HepG2 (cell line): ENCODE measurements around the gene THRB. TPM values are rescaled to one million over a fixed set of nuclear protein-coding genes. Genes with fewer than 3 reads are reported as not detected.

Experiments used
- ELF3 ChIP-seq: IDR thresholded peaks from 2 replicates; pipeline ENCODE4 v1.6.1; 2016; ENCODE audit warnings: missing genetic modification reagents, missing compliant biosample characterization
- EP300 ChIP-seq, 3 experiments: sonication (generic) in 1 of 3; formaldehyde crosslinking in 1 of 3; IDR thresholded peaks; 2 replicates each; pipeline versions ENCODE4 v1.5.1 to v1.6.1; 2011 to 2020; ENCODE audit warnings: low read depth in 2 of 3, low read length in 2 of 3, borderline replicate concordance in 1 of 3, improper control_type of control experiment in 1 of 3, mild to moderate bottlenecking in 1 of 3, missing genetic modification reagents in 1 of 3, moderate library complexity in 1 of 3
- FOXA3 ChIP-seq: IDR thresholded peaks from 2 replicates; pipeline ENCODE4 v1.6.1; 2016; ENCODE audit warnings: missing genetic modification reagents, missing compliant biosample characterization
- FOXO1 ChIP-seq: sonication (generic); formaldehyde crosslinking; IDR thresholded peaks from 2 replicates; pipeline ENCODE4 v1.4.0; 2020; ENCODE audit warnings: missing genetic modification reagents
- FOXP4 ChIP-seq: sonication (generic); formaldehyde crosslinking; IDR thresholded peaks from 2 replicates; pipeline ENCODE4 v1.4.0; 2020; ENCODE audit warnings: missing genetic modification reagents
- MED1 ChIP-seq: sonication (generic); formaldehyde crosslinking; IDR thresholded peaks from 2 replicates; pipeline ENCODE4 v1.4.0; 2020; ENCODE audit warnings: missing genetic modification reagents
- PHF20 ChIP-seq: sonication (generic); formaldehyde crosslinking; IDR thresholded peaks from 2 replicates; pipeline ENCODE4 v1.5.0; 2020; ENCODE audit warnings: mild to moderate bottlenecking, missing genetic modification reagents
- RBFOX2 ChIP-seq: fragments of 200-400 bp; formaldehyde crosslinking; IDR thresholded peaks from 2 replicates; pipeline ENCODE4 v1.6.1; 2017; ENCODE audit warnings: low read depth, mild to moderate bottlenecking, low read length
- RXRB ChIP-seq: IDR thresholded peaks from 2 replicates; pipeline ENCODE4 v1.6.1; 2016; ENCODE audit warnings: borderline replicate concordance, missing genetic modification reagents, missing compliant biosample characterization
- SAP130 ChIP-seq: IDR thresholded peaks from 2 replicates; pipeline ENCODE4 v1.6.1; 2016; ENCODE audit warnings: low read depth
- SIX4 ChIP-seq: sonication (generic); formaldehyde crosslinking; IDR thresholded peaks from 2 replicates; pipeline ENCODE4 v1.4.0; 2020; ENCODE audit warnings: missing genetic modification reagents
- TBX2 ChIP-seq: sonication (generic); formaldehyde crosslinking; IDR thresholded peaks from 2 replicates; pipeline ENCODE4 v1.5.0; 2020; ENCODE audit warnings: missing genetic modification reagents, mild to moderate bottlenecking, borderline replicate concordance
- TBX3 ChIP-seq: fragments of 450-650 bp; IDR thresholded peaks from 2 replicates; pipeline ENCODE4 v1.6.1; 2017; ENCODE audit warnings: antibody characterized with exemption, mild to moderate bottlenecking, inconsistent platforms, borderline replicate concordance
- TP53 ChIP-seq: sonication (generic); formaldehyde crosslinking; conservative IDR thresholded peaks from 2 replicates; pipeline ENCODE4 v1.4.0; 2020; ENCODE audit warnings: missing genetic modification reagents
- ZNF280D ChIP-seq: sonication (generic); formaldehyde crosslinking; IDR thresholded peaks from 2 replicates; pipeline ENCODE4 v1.5.1; 2020; ENCODE audit warnings: mild to moderate bottlenecking, missing genetic modification reagents
- ZNF564 ChIP-seq: sonication (generic); formaldehyde crosslinking; IDR thresholded peaks from 2 replicates; pipeline ENCODE4 v1.8.1; 2023; ENCODE audit warnings: mild to moderate bottlenecking, missing genetic modification reagents
- ZSCAN22 ChIP-seq: sonication (generic); formaldehyde crosslinking; IDR thresholded peaks from 2 replicates; pipeline ENCODE4 v1.4.0; 2020; ENCODE audit warnings: mild to moderate bottlenecking, missing genetic modification reagents
- polyA plus RNA-seq, 8 experiments: library from polyadenylated mRNA; depleted of rRNA in 3 of 8; stranded (reverse) in 7 of 8; unstranded in 1 of 8; fragments of >200 nt; fragmentation: Illumina TruSeq in 4 of 8; extraction: Trizol in 4 of 8; gene quantifications; 2 replicates each; pipeline versions ENCODE4 v1.2.1 to v1.2.3, GENCODE V29; 2011 to 2016; ENCODE audit warnings: low read depth in 4 of 8, missing spikeins in 1 of 8, mixed read lengths in 1 of 8; ENCODE audit not compliant: insufficient read depth in 1 of 8
- total RNA-seq, 5 experiments: library from RNA; depleted of rRNA; stranded (reverse); fragments of >200 nt; fragmentation: Illumina TruSeq; extraction: Trizol; gene quantifications; 2 replicates each; pipeline ENCODE4 v1.2.3, GENCODE V29; 2016; ENCODE audit warnings: low read depth in 1 of 5
- TF ChIP-seq, protein P1 (sequence below): sonication (generic); formaldehyde crosslinking; IDR thresholded peaks from 2 replicates; pipeline ENCODE4 v1.9.0; 2021; ENCODE audit warnings: missing genetic modification reagents, borderline replicate concordance
- TF ChIP-seq, protein P2 (sequence below): sonication (generic); formaldehyde crosslinking; IDR thresholded peaks from 2 replicates; pipeline ENCODE4 v1.4.0; 2020; ENCODE audit warnings: mild to moderate bottlenecking, missing genetic modification reagents

The THRB gene
- total and polyA plus RNA-seq, 2 of the 13 experiments (the other 11 are each of a cell fraction or from before 2014, with no cell fraction given): 4.7 to 22.7 TPM

DNA sequence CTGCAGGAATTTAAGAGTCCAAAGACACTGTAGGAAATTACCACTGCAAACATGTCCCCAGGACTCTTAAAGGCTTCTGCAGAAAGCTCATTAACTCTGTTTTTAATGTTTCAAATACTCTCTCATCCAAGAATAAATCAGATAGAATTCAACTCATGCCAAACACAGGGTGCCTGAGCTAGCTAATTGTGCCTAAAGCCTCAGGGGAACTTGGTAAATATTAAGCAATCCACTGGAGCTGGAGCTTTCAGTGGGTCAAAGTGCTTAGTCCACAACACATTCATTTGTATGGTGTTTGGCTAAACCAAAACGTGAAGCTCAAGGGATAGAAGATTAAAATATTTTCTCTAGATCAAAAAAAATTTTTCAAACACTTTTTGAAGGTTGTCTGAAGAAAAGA lies 131.4 kb downstream of the THRB start (continued):
- no peak for TF ChIP-seq PHF20 (CRISPR knock-in tag)
- TF ChIP-seq RBFOX2: no peak
- no peak for TF ChIP-seq ZSCAN22 (CRISPR knock-in tag)
- TF ChIP-seq ZNF280D (CRISPR knock-in tag): peak; percentile 49; the same call in 1 of the 2 replicates
- peak; percentile 51 to 90; a peak in 3 of 4 replicates for TF ChIP-seq EP300 (IDR thresholded peaks at IDR 0.05; ENCODE audit: low read depth in 2 of 2, low read length in 2 of 2)
- TF ChIP-seq EP300 (CRISPR knock-in tag; IDR thresholded peaks at IDR 0.05; ENCODE audit: borderline replicate concordance): peak; percentile 64; the same call in 1 of the 2 replicates
- TF ChIP-seq FOXA3 (CRISPR knock-in tag): peak; percentile 87
- peak; percentile 81 for TF ChIP-seq SAP130 (CRISPR knock-in tag)
- TF ChIP-seq TBX2 (CRISPR knock-in tag): peak; percentile 82; the same call in 1 of the 2 replicates
- TF ChIP-seq TP53: no peak
- TF ChIP-seq ZNF564 (CRISPR knock-in tag): no peak
- peak; percentile 97 for TF ChIP-seq RXRB (CRISPR knock-in tag)
- TF ChIP-seq, protein P1, sequence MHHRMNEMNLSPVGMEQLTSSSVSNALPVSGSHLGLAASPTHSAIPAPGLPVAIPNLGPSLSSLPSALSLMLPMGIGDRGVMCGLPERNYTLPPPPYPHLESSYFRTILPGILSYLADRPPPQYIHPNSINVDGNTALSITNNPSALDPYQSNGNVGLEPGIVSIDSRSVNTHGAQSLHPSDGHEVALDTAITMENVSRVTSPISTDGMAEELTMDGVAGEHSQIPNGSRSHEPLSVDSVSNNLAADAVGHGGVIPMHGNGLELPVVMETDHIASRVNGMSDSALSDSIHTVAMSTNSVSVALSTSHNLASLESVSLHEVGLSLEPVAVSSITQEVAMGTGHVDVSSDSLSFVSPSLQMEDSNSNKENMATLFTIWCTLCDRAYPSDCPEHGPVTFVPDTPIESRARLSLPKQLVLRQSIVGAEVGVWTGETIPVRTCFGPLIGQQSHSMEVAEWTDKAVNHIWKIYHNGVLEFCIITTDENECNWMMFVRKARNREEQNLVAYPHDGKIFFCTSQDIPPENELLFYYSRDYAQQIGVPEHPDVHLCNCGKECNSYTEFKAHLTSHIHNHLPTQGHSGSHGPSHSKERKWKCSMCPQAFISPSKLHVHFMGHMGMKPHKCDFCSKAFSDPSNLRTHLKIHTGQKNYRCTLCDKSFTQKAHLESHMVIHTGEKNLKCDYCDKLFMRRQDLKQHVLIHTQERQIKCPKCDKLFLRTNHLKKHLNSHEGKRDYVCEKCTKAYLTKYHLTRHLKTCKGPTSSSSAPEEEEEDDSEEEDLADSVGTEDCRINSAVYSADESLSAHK (CRISPR knock-in tag): no peak
- TF ChIP-seq SIX4 (CRISPR knock-in tag): no peak
- peak; percentile 82 for TF ChIP-seq MED1
- TF ChIP-seq, protein P2, sequence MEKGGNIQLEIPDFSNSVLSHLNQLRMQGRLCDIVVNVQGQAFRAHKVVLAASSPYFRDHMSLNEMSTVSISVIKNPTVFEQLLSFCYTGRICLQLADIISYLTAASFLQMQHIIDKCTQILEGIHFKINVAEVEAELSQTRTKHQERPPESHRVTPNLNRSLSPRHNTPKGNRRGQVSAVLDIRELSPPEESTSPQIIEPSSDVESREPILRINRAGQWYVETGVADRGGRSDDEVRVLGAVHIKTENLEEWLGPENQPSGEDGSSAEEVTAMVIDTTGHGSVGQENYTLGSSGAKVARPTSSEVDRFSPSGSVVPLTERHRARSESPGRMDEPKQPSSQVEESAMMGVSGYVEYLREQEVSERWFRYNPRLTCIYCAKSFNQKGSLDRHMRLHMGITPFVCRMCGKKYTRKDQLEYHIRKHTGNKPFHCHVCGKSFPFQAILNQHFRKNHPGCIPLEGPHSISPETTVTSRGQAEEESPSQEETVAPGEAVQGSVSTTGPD: peak; percentile 98
- peak; percentile 84 for TF ChIP-seq FOXO1 (CRISPR knock-in tag)
- peak; percentile 84 for TF ChIP-seq FOXP4 (CRISPR knock-in tag)
- peak; percentile 59 for TF ChIP-seq ELF3 (CRISPR knock-in tag)
- TF ChIP-seq TBX3: peak; percentile 32; the same call in 1 of the 2 replicates
